ENCODE data around the gene CNGA2.

CNGA2 gene

GRCh38 chrX:151752847-151753246 is 18.3 kb downstream of the CNGA2 start:
- DNase-seq (ENCODE audit: low read depth): no peak

- no peak for DNase-seq (ENCODE audit: low read depth)
Measured at GRCh38 chrX:151753313-151754046, 18.9 kb downstream of the CNGA2 start.

GRCh38 chrX:151754047-151754429 is 19.5 kb downstream of the CNGA2 start:
- DNase-seq (ENCODE audit: low read depth): no peak

- DNase-seq (ENCODE audit: low read depth): no peak
Measured at GRCh38 chrX:151754641-151755215, 20.2 kb downstream of the CNGA2 start.

GRCh38 chrX:151759041-151759708 is 24.6 kb downstream of the CNGA2 start:
- no peak for DNase-seq (ENCODE audit: low read depth)

GRCh38 chrX:151762802-151763201 is 28.3 kb downstream of the CNGA2 start:
- DNase-seq (ENCODE audit: low read depth): no peak

- DNase-seq (ENCODE audit: low read depth): no peak
Measured at GRCh38 chrX:151763711-151764110, 29.2 kb downstream of the CNGA2 start.

GRCh38 chrX:151765026-151765425 is 30.5 kb downstream of the CNGA2 start:
- DNase-seq (ENCODE audit: low read depth): no peak

- no peak for DNase-seq (ENCODE audit: low read depth)
Measured at GRCh38 chrX:151771726-151772125, 37.2 kb downstream of the CNGA2 start.

- DNase-seq (ENCODE audit: low read depth): no peak
Measured at GRCh38 chrX:151773434-151773833, 38.9 kb downstream of the CNGA2 start.

- no peak for DNase-seq (ENCODE audit: low read depth)
Measured at GRCh38 chrX:151774421-151774820, 39.9 kb downstream of the CNGA2 start.

- no peak for DNase-seq (ENCODE audit: low read depth)
Measured at GRCh38 chrX:151776181-151776731, 41.7 kb downstream of the CNGA2 start.

- no peak for DNase-seq (ENCODE audit: low read depth)
Measured at GRCh38 chrX:151776936-151777335, 42.4 kb downstream of the CNGA2 start.

GRCh38 chrX:151779258-151779657 is 44.7 kb downstream of the CNGA2 start:
- DNase-seq (ENCODE audit: low read depth): no peak

- DNase-seq (ENCODE audit: low read depth): no peak
Measured at GRCh38 chrX:151780621-151781020, 46.1 kb downstream of the CNGA2 start.

- DNase-seq (ENCODE audit: low read depth): no peak
Measured at GRCh38 chrX:151789179-151789800, 54.7 kb downstream of the CNGA2 start.

- DNase-seq (ENCODE audit: low read depth): no peak
Measured at GRCh38 chrX:151790481-151791160, 56.1 kb downstream of the CNGA2 start.

- no peak for DNase-seq (ENCODE audit: low read depth)
Measured at GRCh38 chrX:151791961-151792360, 57.4 kb downstream of the CNGA2 start.

GRCh38 chrX:151792505-151792904 is 58.0 kb downstream of the CNGA2 start:
- DNase-seq (ENCODE audit: low read depth): no peak

- DNase-seq (ENCODE audit: low read depth): no peak
Measured at GRCh38 chrX:151793886-151794285, 59.3 kb downstream of the CNGA2 start.

All from stimulated activated CD8-positive, alpha-beta memory T cell treated with anti-CD3 and anti-CD28 coated beads, Interleukin-15, amount 100 ng/mL, for 24 hours (primary cell).